GM18907 (cell line): Measurements from ENCODE around the gene LMOD3.
A peak's percentile ranks its signal among the peaks of the same experiment; 100 is the strongest.

ENCODE experiments used
- ATAC-seq: cut with Tn5 transposase; IDR thresholded peaks from one replicate; pipeline ENCODE4 v1.9.1; 2021; ENCODE audit warnings: mild to moderate bottlenecking, moderate library complexity; ENCODE audit not compliant: unreplicated experiment

LMOD3 gene

DNA sequence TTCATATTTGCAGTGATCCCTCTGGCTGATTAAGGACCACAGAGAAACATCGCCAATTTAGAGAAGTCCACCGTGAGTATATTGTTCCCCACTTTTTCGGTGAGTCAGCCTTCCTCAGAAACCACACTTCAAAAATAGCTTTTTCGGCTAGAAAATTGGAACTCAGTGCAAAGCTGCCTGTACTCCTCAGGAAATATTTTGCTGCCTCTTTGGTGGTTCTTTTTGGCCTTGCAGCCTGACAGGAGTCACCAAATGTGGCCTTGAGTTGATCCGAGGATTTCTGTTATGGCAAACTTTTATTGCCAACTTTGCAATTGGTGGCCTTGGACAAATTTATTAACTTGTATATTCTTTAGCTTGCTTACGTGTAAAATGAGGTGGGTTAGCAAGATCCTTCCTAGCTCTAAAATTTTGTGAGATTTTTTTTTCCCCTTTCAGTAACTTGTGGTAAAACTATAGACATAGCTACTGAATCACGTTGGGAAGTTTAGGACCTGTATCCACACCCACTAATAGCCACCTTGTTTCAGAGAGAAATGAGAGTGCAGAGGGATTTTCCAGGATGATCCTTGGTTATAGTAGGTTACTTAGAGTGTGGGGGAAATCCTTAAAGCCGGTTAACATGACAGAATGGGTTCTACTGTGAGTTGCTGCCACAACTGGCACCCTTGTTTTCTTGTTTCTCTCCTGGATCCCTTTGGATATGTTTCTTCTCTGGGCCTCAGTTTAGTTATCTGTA lies 27.8 kb downstream of the LMOD3 start:
- no peak for ATAC-seq

DNA sequence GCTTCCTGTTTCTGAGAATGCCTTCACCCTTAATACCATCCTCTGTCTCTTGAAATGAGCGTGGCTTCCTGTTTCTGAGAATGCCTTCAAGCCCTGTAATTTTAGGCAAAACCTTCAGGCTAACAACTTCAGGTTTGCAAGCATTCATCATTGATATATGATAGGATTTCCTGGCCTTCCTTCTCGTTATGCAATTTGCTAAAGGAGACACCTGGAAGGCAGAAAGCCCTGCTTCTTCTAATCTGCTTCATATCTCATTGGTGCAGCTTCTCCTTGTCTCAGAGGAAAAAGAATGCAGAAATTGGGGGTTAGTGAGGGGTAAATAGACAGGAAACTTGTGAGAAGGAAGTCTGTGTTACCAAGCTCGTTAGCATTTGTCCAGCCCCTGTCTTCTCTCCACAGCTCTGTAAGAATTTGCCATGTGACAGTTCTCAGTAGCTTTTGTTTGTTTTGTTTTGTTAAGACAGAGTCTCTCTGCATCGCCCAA lies 30.3 kb downstream of the LMOD3 start:
- ATAC-seq = peak; percentile 82

DNA sequence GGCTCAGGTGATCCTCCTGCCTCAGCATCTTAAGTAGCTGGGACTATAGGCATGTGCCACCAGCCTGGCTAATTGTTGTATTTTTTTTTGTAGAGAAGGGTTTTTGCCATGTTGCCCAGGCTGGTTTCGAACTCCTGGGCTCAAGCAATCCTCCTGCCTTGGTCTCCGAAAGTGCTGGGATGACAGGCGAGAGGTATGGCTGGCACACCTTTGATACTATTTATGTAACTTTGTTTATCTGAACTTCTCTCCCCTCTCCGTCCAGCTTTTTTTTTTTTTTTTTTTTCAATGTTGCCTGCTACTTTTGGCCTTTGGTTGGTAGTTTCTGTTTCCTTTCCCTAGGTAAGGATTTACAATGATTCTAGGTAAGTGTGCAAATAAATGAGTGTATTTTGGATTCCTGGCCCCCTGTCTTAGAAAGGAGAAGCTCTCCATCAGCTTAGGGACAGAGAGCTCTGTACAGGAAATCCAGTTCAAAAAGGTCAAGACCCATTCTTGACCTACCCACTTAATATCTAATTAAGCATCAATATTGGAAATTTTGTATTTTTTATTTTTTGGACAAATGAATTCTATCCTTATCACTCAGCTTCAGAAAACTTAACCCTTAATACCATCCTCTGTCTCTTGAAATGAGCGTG lies 30.9 kb downstream of the LMOD3 start:
- ATAC-seq = no peak

DNA sequence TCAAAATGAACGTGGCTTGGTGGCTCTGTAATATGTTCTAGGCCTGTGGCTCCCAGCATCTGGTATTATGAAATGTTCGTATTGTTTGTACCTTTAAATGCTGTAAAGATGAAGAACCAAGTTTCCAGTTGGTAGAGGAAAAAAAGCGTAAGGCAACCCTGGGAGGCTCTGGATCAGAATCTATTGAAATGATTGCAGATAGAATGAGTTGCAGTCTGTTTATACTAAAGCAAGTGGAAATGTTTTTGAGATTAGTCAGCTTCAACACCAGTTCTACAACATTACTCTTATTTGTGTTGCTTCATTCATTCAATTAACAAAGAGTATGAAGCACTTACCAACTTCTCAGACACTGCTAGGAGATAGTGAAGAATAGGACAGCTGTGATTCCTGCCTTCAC lies 32.4 kb downstream of the LMOD3 start:
- no peak for ATAC-seq

DNA sequence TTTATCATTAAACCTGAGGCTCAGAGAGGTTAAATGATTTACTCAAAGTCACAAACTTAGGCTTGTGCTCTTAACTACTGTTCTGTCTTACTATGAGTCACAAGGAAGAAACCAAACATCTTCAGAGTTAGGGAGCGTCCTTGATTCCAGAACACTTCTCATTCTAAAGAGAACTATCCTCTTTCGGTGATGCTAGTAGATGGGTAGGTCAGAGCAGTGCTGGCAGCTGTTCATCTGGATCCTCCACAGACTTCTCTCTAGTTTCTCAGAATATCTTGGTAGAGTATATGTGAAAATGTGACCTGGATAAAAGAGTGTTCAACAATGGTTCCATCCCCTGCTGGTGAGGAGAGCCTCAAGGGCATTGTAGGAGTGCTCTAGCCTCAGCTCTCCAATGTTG lies 34.3 kb downstream of the LMOD3 start:
- peak; percentile 34 for ATAC-seq

DNA sequence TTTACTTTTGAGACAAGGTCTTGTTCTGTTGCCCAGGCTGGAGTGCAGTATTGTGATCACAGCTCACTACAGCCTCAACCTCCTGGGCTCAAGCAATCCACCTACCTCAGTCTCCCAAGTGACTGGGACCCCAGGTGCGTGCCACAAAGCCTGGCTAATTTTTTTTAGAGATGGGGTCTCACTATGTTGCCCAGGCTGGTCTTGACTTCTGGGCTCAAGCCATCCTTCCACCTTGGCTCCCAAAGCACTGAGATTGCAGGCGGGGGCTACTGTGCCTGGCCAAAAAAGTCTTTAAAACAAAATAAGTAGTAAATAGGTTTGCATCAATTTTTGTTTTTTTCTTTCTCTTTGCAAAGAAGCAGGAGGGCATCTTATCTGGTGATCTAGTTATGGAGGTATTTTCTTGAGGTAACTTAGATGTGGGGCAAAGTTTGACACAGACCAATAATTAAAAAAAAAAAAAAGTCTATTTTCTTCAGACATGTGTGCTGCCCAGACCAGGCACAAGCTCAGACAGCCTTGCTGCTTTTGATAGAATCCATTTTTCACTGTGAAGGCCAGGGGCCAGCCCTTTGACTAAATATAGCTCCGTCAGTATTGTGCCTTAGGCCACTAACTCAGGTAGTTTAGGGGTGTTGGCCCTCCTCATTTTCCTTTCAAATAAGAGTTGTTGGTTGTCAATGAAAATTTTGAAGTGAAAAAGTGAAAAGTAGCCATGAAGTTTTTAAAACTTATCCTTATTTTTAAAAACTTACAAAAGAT lies 35.2 kb downstream of the LMOD3 start:
- no peak for ATAC-seq

DNA sequence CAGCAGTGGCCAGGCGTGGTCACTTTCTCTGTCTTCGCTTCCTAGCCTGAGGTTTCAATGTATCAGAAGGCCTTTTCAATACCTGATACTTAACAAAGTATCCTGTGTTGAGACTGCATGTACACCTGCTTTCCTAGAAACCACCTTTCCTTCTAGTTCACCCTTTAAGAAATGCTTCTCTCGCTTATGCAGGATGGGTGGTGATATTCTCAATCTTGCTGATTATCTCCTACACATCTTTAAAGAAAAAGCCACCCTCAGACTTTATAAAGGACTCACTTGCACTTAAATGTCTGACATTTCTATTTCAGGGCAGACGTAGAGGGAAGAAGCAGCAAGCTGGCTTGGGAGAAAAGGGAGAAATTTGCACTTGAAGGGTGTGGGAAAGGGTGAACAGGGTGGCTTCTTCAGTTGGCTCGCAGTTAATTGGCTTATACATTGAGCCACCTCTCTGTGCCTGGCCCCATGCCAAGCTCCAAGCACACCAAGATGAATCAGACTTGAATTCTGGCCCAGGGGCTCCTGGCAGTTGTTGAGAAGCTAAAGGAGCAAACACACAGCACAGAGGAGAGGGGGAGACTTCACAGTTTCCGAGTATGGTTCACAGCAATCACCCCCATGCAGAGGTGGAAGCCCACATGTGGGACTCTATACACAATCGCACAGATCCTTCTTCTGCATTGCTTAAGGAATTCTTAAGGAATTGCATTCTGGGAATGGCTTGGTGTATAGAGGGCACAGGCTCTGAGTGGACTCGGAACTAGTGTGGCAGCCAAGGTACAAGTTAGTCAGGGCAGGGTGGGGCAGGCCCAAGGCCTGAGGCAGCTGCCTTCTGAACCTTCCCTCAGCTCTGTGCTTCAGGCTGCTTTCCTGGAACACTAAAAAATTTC lies 36.3 kb downstream of the LMOD3 start:
- ATAC-seq = no peak

DNA sequence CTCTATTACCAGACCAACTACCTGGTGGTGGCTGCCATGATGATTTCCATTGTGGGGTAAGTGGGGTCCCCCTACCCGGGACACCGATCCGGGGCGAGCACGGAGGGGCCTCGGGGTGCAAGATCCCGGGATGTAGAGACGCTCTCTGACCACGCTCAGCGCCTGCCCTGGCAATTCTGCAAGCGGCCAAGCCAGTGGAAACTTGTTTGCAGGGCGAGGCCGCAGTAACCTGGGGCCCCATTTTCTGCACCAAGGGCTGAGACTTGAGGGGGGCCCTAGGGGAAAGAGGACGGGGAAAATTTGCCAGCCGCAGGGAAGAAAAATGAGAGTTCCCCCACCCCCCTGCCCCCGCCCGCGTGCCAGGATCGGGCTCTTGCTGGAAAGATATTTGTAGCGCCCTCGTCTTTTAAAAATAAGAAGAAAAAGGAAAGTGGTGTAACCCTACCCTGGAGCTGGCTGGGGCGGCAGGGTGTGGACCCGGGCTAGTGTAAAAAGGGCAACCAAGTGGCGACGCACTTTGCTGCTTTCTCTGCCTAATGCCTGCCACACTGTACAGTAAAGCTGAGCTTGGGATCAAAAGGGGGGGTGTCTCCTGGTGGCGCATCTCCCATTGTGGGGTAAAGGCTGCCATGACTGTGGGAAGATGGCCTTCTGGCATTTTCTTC lies 37.1 kb downstream of the LMOD3 start:
- ATAC-seq = peak; percentile 1

DNA sequence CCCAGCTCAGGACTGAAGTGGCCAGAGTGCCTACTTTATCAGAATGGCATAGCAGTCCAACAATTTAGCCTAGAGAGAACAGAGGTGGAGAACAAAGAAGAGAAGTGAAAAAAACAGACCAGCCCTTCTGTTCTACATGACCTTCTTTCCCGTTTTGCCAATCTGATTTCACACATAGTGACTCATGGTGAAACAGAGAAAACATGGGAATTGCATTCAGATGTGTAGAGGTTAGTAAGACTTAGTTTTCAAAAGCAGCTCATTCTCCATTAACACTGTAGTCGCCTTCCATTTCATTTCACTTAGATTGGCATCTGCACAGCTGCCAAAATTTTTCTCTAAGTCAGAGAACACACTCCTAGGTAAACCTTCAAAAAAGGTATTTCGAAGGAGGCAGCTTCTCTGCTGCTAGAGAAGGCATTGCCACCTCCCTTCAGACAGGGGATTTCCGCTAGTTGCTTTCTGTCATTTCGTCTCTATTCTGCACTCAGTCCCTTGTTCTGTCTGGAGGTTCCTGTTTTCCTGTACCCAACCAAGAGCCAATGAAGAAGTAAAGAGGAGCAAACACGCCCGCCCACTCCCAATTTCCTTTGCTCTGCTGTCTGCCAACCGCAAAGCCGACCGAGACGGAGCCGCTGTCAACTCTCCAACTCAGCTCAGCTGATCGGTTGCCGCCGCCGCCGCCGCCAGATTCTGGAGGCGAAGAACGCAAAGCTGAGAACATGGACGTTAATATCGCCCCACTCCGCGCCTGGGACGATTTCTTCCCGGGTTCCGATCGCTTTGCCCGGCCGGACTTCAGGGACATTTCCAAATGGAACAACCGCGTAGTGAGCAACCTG lies 37.8 kb downstream of the LMOD3 start, which contains the start of gene ARL6IP5:
ARL6IP5 (plus strand) TSS at position 612 of the 842 bp plus-strand sequence; CDS start at position 723, 111 bp downstream.
- ATAC-seq = peak; percentile 54

GRCh38 chr3:69082805-69083204 lies 39.6 kb downstream of the LMOD3 start:
- peak; percentile 74 for ATAC-seq

GRCh38 chr3:69082361-69082760 lies 40.0 kb downstream of the LMOD3 start:
- ATAC-seq = no peak

GRCh38 chr3:69081583-69082262 lies 40.7 kb downstream of the LMOD3 start:
- no peak for ATAC-seq

DNA sequence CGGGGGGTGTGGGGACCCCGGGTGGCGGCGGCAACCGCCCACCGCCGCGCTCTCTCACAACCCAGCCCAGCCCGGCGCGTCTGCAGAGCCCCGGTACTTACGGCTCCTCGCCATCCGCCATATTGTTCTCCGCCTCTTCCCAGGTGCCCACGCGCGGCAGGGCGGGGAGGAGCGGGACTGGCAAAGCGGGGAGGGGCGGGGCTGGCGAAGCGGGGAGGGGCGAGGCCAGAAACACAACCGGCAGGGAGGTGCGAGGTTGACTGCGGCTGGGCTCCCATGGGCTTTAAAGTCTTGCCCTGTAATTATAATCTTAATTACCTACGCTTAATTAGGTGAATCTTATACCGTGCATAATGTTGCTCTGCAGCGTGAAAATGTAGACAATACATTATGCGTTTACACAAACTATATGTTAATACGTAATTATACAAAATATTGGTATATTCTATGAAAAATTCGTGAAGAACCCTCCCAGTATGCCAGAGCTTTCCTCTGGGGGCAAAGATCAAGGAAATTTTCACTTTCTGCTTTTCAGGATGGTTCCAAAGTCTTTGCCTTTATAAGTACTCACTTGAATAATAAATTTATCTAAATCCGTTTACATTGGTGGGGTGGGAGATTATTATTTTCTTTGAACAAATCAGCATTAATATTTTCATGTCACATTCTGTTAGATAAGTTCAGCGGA lies 42.0 kb downstream of the LMOD3 start, which contains the start of gene UBA3:
UBA3 (minus strand) TSS at position 133 of the 688 bp plus-strand sequence; CDS start at position 121, 12 bp downstream.
- ATAC-seq = peak; percentile 53

GRCh38 chr3:69079269-69080159 lies 42.9 kb downstream of the LMOD3 start:
- ATAC-seq = peak; percentile 21

DNA sequence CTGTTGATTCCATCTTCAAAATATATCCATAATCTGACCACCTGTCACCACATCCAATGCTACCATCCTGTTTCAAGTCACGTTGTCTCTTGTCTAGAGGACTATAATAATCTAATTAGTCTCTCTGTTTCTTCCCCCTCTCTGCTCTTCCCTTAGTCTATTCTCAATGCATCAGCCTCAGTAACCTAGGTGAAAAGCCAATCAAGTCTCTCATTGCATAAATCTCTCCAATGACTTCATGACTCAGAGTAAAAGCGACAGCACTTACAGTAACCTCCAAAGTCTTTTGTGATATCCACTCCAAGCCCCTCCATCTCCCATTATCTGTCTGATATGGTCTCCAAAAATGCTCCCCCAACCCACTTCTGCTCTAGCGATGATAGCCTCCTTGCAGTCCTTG lies 49.5 kb downstream of the LMOD3 start:
- ATAC-seq = no peak

GRCh38 chr3:69066121-69066520 lies 56.3 kb downstream of the LMOD3 start:
- no peak for ATAC-seq
